T-helper 22 cell (primary cell): ENCODE measurements around the gene CYP2W1.
"Not testable (repeated sequence)": the region's sequence is repeated elsewhere in the genome, so short reads cannot be mapped to it uniquely, and the experiment has no call there.

Experiments used
- DNase-seq: peaks from one replicate; pipeline ENCODE4 v3.0.0-alpha.2; 2020; ENCODE audit warnings: low read depth

The CYP2W1 gene

GRCh38 chr7:1028775-1029636 is 46.0 kb downstream of the CYP2W1 start:
- DNase-seq: peak; percentile 59

GRCh38 chr7:1029637-1030443 is 46.9 kb downstream of the CYP2W1 start:
- no peak for DNase-seq

GRCh38 chr7:1030444-1031070 is 47.6 kb downstream of the CYP2W1 start:
- no peak for DNase-seq

GRCh38 chr7:1031716-1032455 is 48.9 kb downstream of the CYP2W1 start:
- no peak for DNase-seq

- DNase-seq: no peak
These were observed 49.7 kb downstream of the CYP2W1 start for GRCh38 chr7:1032536-1033181.

- peak; percentile 61 for DNase-seq
These were observed 50.7 kb downstream of the CYP2W1 start for GRCh38 chr7:1033546-1034145.

- DNase-seq: not testable (repeated sequence)
These were observed 51.8 kb downstream of the CYP2W1 start for GRCh38 chr7:1034769-1035168.

- DNase-seq: not testable (repeated sequence)
These were observed 53.4 kb downstream of the CYP2W1 start for GRCh38 chr7:1036164-1036928.
